Naive B cell (primary cell): ENCODE results near the gene KIF25. TPM values are rescaled to one million over a fixed set of nuclear protein-coding genes. Genes with fewer than 3 reads are reported as not detected.

Source experiments
- ATAC-seq, 2 donors: fragments of 150-1000 bp; cut with Tn5 transposase; 2 replicates each; pipeline ENCODE4 v1.10.0; 2021; ENCODE audit warnings: low read depth in 2 of 2, mild to moderate bottlenecking in 2 of 2, moderate library complexity in 2 of 2
- DNase-seq: peaks from one replicate; pipeline ENCODE4 v3.0.0; 2022
- H3K27ac Mint-ChIP-seq, 6 donors: one replicate each; pipeline ENCODE4 v1.8.0; 2020 to 2022; ENCODE audit warnings: mild to moderate bottlenecking in 6 of 6, mixed read lengths in 6 of 6, moderate library complexity in 5 of 6, inconsistent platforms in 2 of 6
- H3K27me3 Mint-ChIP-seq, 3 donors: one replicate each; pipeline ENCODE4 v1.8.0; 2021 to 2022; ENCODE audit warnings: mixed read lengths in 3 of 3, mild to moderate bottlenecking in 1 of 3
- H3K36me3 Mint-ChIP-seq, 2 donors: one replicate each; pipeline ENCODE4 v1.8.0; 2020 to 2022; ENCODE audit warnings: mixed read lengths in 2 of 2, inconsistent platforms in 1 of 2, mild to moderate bottlenecking in 1 of 2
- H3K4me1 Mint-ChIP-seq, 3 donors: one replicate each; pipeline ENCODE4 v1.8.0; 2020 to 2022; ENCODE audit warnings: mixed read lengths in 3 of 3, inconsistent platforms in 1 of 3, mild to moderate bottlenecking in 1 of 3, moderate library complexity in 1 of 3
- H3K4me3 Mint-ChIP-seq, 8 donors: one replicate each; pipeline ENCODE4 v1.8.0; 2020 to 2022; ENCODE audit warnings: mild to moderate bottlenecking in 8 of 8, mixed read lengths in 8 of 8, moderate library complexity in 8 of 8, inconsistent platforms in 2 of 8
- H3K9me3 Mint-ChIP-seq, 7 donors: one replicate each; pipeline ENCODE4 v1.8.0; 2020 to 2022; ENCODE audit warnings: mixed read lengths in 7 of 7, mild to moderate bottlenecking in 5 of 7, inconsistent platforms in 2 of 7, moderate library complexity in 1 of 7
- polyA plus RNA-seq, 6 donors: library from polyadenylated mRNA; unstranded; fragments of 300-500 nt; fragmentation: Illumina TruSeq; gene quantifications; one replicate each; pipeline ENCODE4 v1.2.3, GENCODE V29; 2021; ENCODE audit warnings: low read depth in 6 of 6

Gene KIF25
- polyA plus RNA-seq, 6 donors from 2014 or later, result not detected

DNA sequence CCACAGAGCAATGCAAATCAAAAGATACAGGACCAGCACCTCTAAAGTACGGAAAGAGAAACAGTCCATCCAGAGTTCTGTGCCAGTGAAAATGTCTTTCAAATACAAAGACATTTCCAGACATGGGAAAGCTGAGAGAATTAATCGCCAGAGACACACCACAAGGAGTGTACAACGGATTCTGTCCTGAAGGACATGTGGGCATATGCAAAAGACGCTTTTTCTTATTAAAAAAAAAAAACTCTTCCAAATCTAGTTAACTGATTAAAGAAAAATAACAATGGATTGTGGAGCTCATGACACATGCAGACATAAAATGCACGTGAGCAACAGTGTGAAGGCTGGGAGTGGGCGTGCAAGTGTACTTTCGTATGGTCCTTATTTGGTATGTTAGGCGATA is 22.8 kb downstream of the KIF25 start:
- DNase-seq, result no peak
- Mint-ChIP-seq H3K27ac (no peak overlapping the region), H3K4me1 (no peaks in the 10 kb centered on the region), H3K4me3 (no peak overlapping the region), H3K36me3 (no peaks in the 10 kb centered on the region), H3K9me3 (peaks cover 3 to 12% (median 7%) of the 10 kb centered on the region in 7 donors), H3K27me3 (no peaks in the 10 kb centered on the region)
- ATAC-seq, result no peak

DNA sequence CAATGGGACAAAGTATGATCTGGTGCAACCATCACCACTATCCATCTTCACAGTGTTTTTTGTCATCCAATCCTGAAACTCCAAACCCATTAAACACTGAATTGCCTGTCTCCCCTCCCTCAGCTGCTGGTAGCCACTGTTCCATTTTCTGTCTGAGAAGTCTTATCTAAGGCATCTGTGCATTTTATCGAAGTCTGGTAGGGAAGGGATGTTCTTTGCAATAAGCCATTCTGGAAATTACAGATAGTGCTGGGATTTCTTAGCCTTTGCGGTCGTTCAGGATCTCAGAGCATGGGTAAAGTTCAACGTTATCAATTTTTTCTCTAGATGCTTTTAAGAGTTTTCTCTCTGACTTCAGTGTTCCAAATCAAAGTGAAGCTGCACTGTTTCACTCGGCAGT is 24.1 kb downstream of the KIF25 start:
- Mint-ChIP-seq H3K36me3 (no peaks in the 10 kb centered on the region), H3K27ac (no peak overlapping the region), H3K4me1 (no peaks in the 10 kb centered on the region), H3K27me3 (peaks cover 0 to under 1% (median 0%) of the 10 kb centered on the region in 3 donors), H3K9me3 (peaks cover 0 to 12% (median 6%) of the 10 kb centered on the region in 7 donors), H3K4me3 (no peak overlapping the region)
- ATAC-seq (no peak), DNase-seq (no peak)

GRCh38 chr6:168022488-168023321 is 25.2 kb downstream of the KIF25 start:
- no peaks in the 10 kb centered on the region for H3K36me3 Mint-ChIP-seq
- no peak overlapping the region for H3K27ac Mint-ChIP-seq
- H3K4me1 Mint-ChIP-seq, result no peaks in the 10 kb centered on the region
- no peak for ATAC-seq
- DNase-seq, result no peak
- H3K27me3 Mint-ChIP-seq, result peaks cover 0 to 5% (median 0%) of the 10 kb centered on the region in 3 donors
- peaks cover 1 to 12% (median 6%) of the 10 kb centered on the region in 7 donors for H3K9me3 Mint-ChIP-seq
- no peak overlapping the region for H3K4me3 Mint-ChIP-seq

GRCh38 chr6:168024951-168025510 is 27.6 kb downstream of the KIF25 start:
- no peak for ATAC-seq
- Mint-ChIP-seq H3K27ac (no peak overlapping the region), H3K27me3 (peaks cover 0 to 5% (median 0%) of the 10 kb centered on the region in 3 donors), H3K9me3 (peaks cover 0 to 10% (median 4%) of the 10 kb centered on the region in 7 donors), H3K4me1 (no peaks in the 10 kb centered on the region), H3K4me3 (no peak overlapping the region), H3K36me3 (no peaks in the 10 kb centered on the region)
- DNase-seq, result no peak

DNA sequence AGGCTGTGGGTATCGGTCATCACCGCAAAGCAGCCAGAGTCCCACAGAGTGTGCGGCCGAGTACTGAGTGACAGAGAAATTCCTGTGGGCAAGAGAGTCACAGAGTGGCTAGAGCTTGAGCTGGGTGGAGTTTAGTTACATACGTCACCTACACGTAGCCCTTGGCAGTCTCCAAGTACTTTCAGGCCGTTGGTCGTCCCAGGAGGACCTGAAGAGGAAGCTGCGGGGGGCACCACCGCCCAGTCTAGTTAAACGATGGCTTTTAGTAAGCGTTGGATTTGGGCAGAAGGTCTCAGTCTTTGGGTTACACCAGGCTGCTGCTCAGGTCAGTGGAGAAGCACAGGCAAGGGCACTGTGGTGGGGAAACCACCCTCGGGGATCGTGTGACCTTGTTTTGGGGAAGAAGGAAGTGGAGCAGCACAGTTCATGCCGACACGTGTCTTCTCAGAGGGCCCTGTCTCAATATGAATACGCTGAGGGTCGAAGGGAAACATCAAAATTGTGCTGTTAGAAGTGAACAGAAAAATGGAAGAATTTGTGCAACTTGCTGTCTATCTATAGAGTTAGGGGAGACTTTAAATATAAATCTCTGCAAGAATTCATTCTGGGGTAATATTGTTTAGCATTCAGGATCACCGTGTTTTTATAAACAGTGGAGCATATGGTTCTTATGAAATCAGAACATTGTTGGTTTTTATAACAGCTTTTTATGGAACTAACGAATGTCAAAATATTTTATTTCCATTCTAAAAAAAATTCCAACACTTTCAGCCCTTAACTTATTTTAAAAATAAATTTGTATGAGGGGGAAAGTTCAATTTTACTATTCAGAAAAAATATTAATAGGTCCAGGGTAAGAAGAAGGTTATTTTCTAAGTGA is 28.6 kb downstream of the KIF25 start:
- no peaks in the 10 kb centered on the region for H3K4me1 Mint-ChIP-seq
- H3K9me3 Mint-ChIP-seq, result peaks cover 0 to 10% (median 3%) of the 10 kb centered on the region in 7 donors
- no peak overlapping the region for H3K4me3 Mint-ChIP-seq
- peaks cover 0 to 5% (median 0%) of the 10 kb centered on the region in 3 donors for H3K27me3 Mint-ChIP-seq
- ATAC-seq, result no peak
- H3K27ac Mint-ChIP-seq, result no peak overlapping the region
- no peak for DNase-seq
- H3K36me3 Mint-ChIP-seq, result no peaks in the 10 kb centered on the region

GRCh38 chr6:168026925-168027324 is 29.5 kb downstream of the KIF25 start:
- ATAC-seq (no peak), DNase-seq (no peak)
- no peak overlapping the region for H3K4me3 Mint-ChIP-seq
- H3K36me3 Mint-ChIP-seq, result no peaks in the 10 kb centered on the region
- no peaks in the 10 kb centered on the region for H3K4me1 Mint-ChIP-seq
- peaks cover 0 to 11% (median 0%) of the 10 kb centered on the region in 3 donors for H3K27me3 Mint-ChIP-seq
- H3K9me3 Mint-ChIP-seq, result peaks cover 0 to 10% (median 3%) of the 10 kb centered on the region in 7 donors
- no peak overlapping the region for H3K27ac Mint-ChIP-seq

DNA sequence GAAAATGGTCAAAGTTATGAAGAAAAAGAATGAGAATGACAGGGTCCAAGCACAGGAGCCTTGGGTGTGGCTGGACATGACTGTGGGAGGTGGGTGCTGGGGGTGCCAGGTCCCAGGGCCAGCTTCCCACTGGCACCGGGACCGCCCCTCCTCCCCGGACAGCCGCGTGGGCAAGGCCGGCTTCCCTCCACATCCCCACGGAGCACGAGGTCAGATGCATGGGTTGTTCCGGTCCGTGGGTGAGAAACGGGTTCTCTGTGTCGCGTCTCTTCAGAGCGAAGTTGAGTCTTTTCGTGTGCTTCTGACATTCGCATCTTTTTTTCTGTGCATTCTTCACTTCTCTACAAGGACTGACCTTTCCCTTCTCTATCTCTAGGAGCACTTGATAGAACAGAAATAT is 30.1 kb downstream of the KIF25 start:
- Mint-ChIP-seq H3K27me3 (peaks cover 0 to 13% (median 4%) of the 10 kb centered on the region in 3 donors), H3K36me3 (no peaks in the 10 kb centered on the region), H3K27ac (no peak overlapping the region), H3K4me1 (no peaks in the 10 kb centered on the region), H3K9me3 (peaks cover 0 to 10% (median 4%) of the 10 kb centered on the region in 7 donors), H3K4me3 (no peak overlapping the region)
- DNase-seq, result no peak
- no peak for ATAC-seq

- no peaks in the 10 kb centered on the region for H3K36me3 Mint-ChIP-seq
- H3K9me3 Mint-ChIP-seq, result peaks cover 0 to 12% (median 4%) of the 10 kb centered on the region in 7 donors
- H3K27me3 Mint-ChIP-seq, result peaks cover 0 to 13% (median 4%) of the 10 kb centered on the region in 3 donors
- no peak overlapping the region for H3K4me3 Mint-ChIP-seq
- H3K4me1 Mint-ChIP-seq, result no peaks in the 10 kb centered on the region
- no peak for DNase-seq
- peak overlapping the region in 1 of 6 donors; percentile 7 for H3K27ac Mint-ChIP-seq
- ATAC-seq, result no peak
These were observed 30.7 kb downstream of the KIF25 start for GRCh38 chr6:168028181-168028580.

DNA sequence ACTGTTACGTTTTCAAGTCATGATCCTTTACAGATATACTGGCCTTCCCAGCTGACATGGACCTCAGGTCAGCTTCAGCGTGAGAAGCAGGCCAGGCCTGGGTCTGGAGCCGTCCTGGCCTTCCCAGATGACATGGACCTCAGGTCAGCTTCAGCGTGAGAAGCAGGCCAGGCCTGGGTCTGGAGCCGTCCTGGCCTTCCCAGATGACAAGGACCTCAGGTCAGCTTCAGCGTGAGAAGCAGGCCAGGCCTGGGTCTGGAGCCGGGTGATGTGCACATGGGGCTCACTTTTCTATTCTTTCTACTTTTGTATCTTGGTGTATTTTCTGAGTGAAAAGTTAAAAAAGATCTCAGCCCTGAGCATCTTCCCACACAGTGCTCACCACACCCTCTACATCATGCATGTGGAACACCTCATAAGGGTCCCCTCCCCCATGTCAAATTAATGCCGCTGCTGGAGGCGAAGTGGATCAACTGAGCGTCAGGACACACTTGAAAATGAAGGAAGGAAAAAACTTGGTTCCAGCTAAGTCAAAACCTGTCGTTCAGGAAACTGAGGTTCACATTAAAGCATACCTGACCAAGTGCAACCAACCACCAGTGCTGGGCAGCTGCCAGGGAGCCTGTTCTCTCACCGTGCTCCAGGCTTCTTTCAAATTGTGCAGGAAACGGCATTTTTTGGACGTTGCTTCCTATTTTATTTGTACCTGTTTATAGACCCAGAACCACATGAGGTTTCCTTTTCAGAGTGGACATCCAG is 32.2 kb downstream of the KIF25 start:
- Mint-ChIP-seq H3K4me3 (no peak overlapping the region), H3K4me1 (no peaks in the 10 kb centered on the region)

DNA sequence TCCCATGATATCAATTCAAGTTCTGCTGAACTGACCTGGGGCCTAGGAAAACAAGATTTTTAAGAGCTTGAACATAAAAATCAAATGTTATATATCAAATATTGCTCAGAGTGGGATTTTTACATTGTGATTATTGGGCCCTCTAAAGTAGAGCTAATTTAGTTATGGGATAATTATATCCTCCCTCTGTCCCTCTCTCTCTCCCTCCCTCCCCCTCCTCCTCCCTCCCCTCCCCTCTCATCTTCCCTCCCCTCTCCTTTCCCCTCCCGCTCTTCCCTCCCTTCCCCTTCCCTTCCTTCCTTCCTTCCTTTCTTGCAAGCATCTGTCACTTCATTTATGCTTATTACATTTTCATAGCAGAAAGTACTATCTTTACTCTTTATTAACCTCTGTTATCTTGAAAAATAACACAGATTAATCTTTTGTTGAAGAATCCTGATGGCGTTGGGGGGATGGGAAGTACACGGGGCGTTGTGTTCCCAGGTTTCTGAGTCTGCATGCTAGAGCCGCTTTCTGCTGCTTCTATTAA is 32.8 kb downstream of the KIF25 start:
- DNase-seq (no peak), ATAC-seq (no peak)
- peaks cover 3 to 20% (median 15%) of the 10 kb centered on the region in 7 donors for H3K9me3 Mint-ChIP-seq
- H3K27me3 Mint-ChIP-seq, result peaks cover 7 to 29% (median 11%) of the 10 kb centered on the region in 3 donors
- H3K27ac Mint-ChIP-seq, result no peak overlapping the region
- H3K4me3 Mint-ChIP-seq, result no peak overlapping the region
- H3K36me3 Mint-ChIP-seq, result peaks cover 0 to 7% of the 10 kb centered on the region in 2 donors
- H3K4me1 Mint-ChIP-seq, result no peaks in the 10 kb centered on the region

More for the DNA sequence above, 32.2 kb downstream of the KIF25 start:
- Mint-ChIP-seq H3K27ac (no peak overlapping the region), H3K27me3 (peaks cover 7 to 23% (median 11%) of the 10 kb centered on the region in 3 donors), H3K9me3 (peaks cover 3 to 20% (median 11%) of the 10 kb centered on the region in 7 donors), H3K36me3 (peaks cover 0 to 7% of the 10 kb centered on the region in 2 donors)
- DNase-seq, result no peak
- no peak for ATAC-seq

- H3K9me3 Mint-ChIP-seq, result peaks cover 4 to 20% (median 15%) of the 10 kb centered on the region in 7 donors
- peaks cover 12 to 31% (median 14%) of the 10 kb centered on the region in 3 donors for H3K27me3 Mint-ChIP-seq
- H3K4me3 Mint-ChIP-seq, result no peak overlapping the region
- DNase-seq (no peak), ATAC-seq (no peak)
- peaks cover under 1 to 10% of the 10 kb centered on the region in 2 donors for H3K36me3 Mint-ChIP-seq
- H3K4me1 Mint-ChIP-seq, result peaks cover 0 to under 1% (median 0%) of the 10 kb centered on the region in 3 donors
- no peak overlapping the region for H3K27ac Mint-ChIP-seq
These were observed 33.4 kb downstream of the KIF25 start for GRCh38 chr6:168030908-168031307.

- Mint-ChIP-seq H3K4me3 (no peak overlapping the region), H3K4me1 (peaks cover 0 to 4% (median 0%) of the 10 kb centered on the region in 3 donors), H3K27me3 (peaks cover 18 to 37% (median 18%) of the 10 kb centered on the region in 3 donors), H3K27ac (no peak overlapping the region), H3K36me3 (peaks cover 4 to 15% of the 10 kb centered on the region in 2 donors), H3K9me3 (peaks cover 4 to 20% (median 17%) of the 10 kb centered on the region in 7 donors)
- DNase-seq (no peak), ATAC-seq (no peak)
These were observed 34.0 kb downstream of the KIF25 start for GRCh38 chr6:168031411-168031971.
